HCT116 (cell line): ENCODE results near the gene RBBP9. TPM values are rescaled to one million over a fixed set of nuclear protein-coding genes. Genes with fewer than 3 reads are reported as not detected.

Experiments used
- ATAC-seq: fragments of 200-7000 bp; cut with Tn5 transposase; 2 replicates; pipeline ENCODE4 v1.9.1; 2020; ENCODE audit warnings: mild to moderate bottlenecking, moderate library complexity
- BruUV-seq: library from RNA; stranded (reverse); fragments of 400-500 nt; replicated peaks from 2 replicates; lab custom pipeline; 2021; lab: Mats Ljungman, UMichigan
- CTCF ChIA-PET: fragments of 300-600 bp; sonication (Branson Sonifier 250); formaldehyde crosslinking; loops from one replicate; lab custom pipeline; 2021; ENCODE audit warnings: antibody characterized with exemption; lab: Charles Lee
- POLR2A ChIA-PET: fragments of 300-600, 350-600 bp; sonication (Branson Sonifier 250); formaldehyde crosslinking; loops from one replicate; lab custom pipeline; 2021; ENCODE audit warnings: antibody characterized with exemption; lab: Charles Lee
- RAD21 ChIA-PET, 2 experiments: fragments of 300-600 bp; sonication (Branson Sonifier 250); formaldehyde crosslinking; loops; one replicate each; lab custom pipeline; 2023; ENCODE audit warnings: low total read pairs in 2 of 2; ENCODE audit not compliant: uncharacterized antibody in 2 of 2, unreplicated experiment in 2 of 2, low non-redundant PET in 1 of 2; lab: Charles Lee
- DNase-seq: peaks from one replicate; pipeline ENCODE4 v3.0.0-alpha.2; 2010; ENCODE audit warnings: low read depth, low spot score
- H2AFZ ChIP-seq: fragments of 200-600 bp; shearing (Covaris generic), sonication (generic); 2 replicates; pipeline ENCODE4 v1.6.1; 2017; ENCODE audit warnings: low read depth, mixed run types, mixed read lengths, antibody characterized with exemption, low read length; ENCODE audit not compliant: poor library complexity, severe bottlenecking
- H3K27ac ChIP-seq: 2 replicates; pipeline ENCODE4 v1.5.1; 2012; ENCODE audit warnings: low read depth, low read length
- H3K27me3 ChIP-seq: fragments of 200-600 bp; sonication (generic); 2 replicates; pipeline ENCODE4 v1.6.1; 2016; ENCODE audit warnings: mixed run types, low read length, mixed read lengths; ENCODE audit not compliant: insufficient read depth
- H3K36me3 ChIP-seq, 2 experiments: fragments of 200-500 bp in 1 of 2; fragments of 200-600 bp in 1 of 2; sonication (Bioruptor generic) in 1 of 2; sonication (generic) in 1 of 2; 2 replicates each; pipeline versions ENCODE4 v1.5.1 to v1.6.1; 2014 to 2016; ENCODE audit warnings: low read length in 2 of 2, inconsistent platforms in 1 of 2, mixed read lengths in 1 of 2, mixed run types in 1 of 2; ENCODE audit not compliant: insufficient read depth in 2 of 2, control insufficient read depth in 1 of 2
- H3K4me1 ChIP-seq, 2 experiments: fragments of 200-600 bp in 1 of 2; sonication (generic) in 1 of 2; 2 replicates each; pipeline versions ENCODE4 v1.5.1 to v1.6.1; 2012 to 2017; ENCODE audit warnings: low read length in 2 of 2, inconsistent platforms in 1 of 2, mild to moderate bottlenecking in 1 of 2, mixed read lengths in 1 of 2, mixed run types in 1 of 2, moderate library complexity in 1 of 2; ENCODE audit not compliant: insufficient read depth in 2 of 2, control insufficient read depth in 1 of 2
- H3K4me2 ChIP-seq: fragments of 200-600 bp; sonication (generic); 2 replicates; pipeline ENCODE4 v1.6.1; 2017; ENCODE audit warnings: mixed run types, low read length, mixed read lengths
- H3K4me3 ChIP-seq, 2 experiments: fragments of 200-600 bp in 1 of 2; sonication (generic) in 1 of 2; replicated peaks in 1 of 2; 2 replicates each; pipeline ENCODE4 v1.5.1; 2011 to 2016; ENCODE audit warnings: low read length in 2 of 2, control low read depth in 1 of 2, low read depth in 1 of 2, mild to moderate bottlenecking in 1 of 2, mixed read lengths in 1 of 2, mixed run types in 1 of 2
- H3K79me2 ChIP-seq: fragments of 200-600 bp; sonication (generic); 2 replicates; pipeline ENCODE4 v1.6.1; 2017; ENCODE audit warnings: mild to moderate bottlenecking, mixed run types, low read length, moderate library complexity, mixed read lengths; ENCODE audit not compliant: insufficient read depth
- H3K9ac ChIP-seq: fragments of 200-600 bp; sonication (generic); 2 replicates; pipeline ENCODE4 v1.6.1; 2016; ENCODE audit warnings: low read length, mixed read lengths
- H3K9me2 ChIP-seq: fragments of 200-600 bp; sonication (generic), shearing (Covaris generic); 2 replicates; pipeline ENCODE4 v1.6.1; 2017; ENCODE audit warnings: mixed run types, mild to moderate bottlenecking, moderate library complexity; ENCODE audit not compliant: insufficient read depth
- H3K9me3 ChIP-seq, 2 experiments: fragments of 200-500 bp in 1 of 2; fragments of 200-600 bp in 1 of 2; sonication (Bioruptor generic) in 1 of 2; sonication (generic) in 1 of 2; 2 replicates each; pipeline ENCODE4 v1.6.1; 2014 to 2017; ENCODE audit warnings: low read length in 2 of 2, mixed read lengths in 2 of 2, inconsistent platforms in 1 of 2, low read depth in 1 of 2, mild to moderate bottlenecking in 1 of 2, mixed run types in 1 of 2, moderate library complexity in 1 of 2; ENCODE audit not compliant: control insufficient read depth in 1 of 2, insufficient read depth in 1 of 2
- H4K20me1 ChIP-seq: fragments of 200-600 bp; sonication (generic), shearing (Covaris generic); 2 replicates; pipeline ENCODE4 v1.6.1; 2017; ENCODE audit warnings: mixed run types, mild to moderate bottlenecking, moderate library complexity; ENCODE audit not compliant: insufficient read depth
- ATF3 ChIP-seq: IDR thresholded peaks from 2 replicates; pipeline ENCODE4 v1.6.1; 2012
- CEBPB ChIP-seq: IDR thresholded peaks from 2 replicates; pipeline ENCODE4 v1.6.1; 2012; ENCODE audit warnings: low read depth
- ELF1 ChIP-seq: IDR thresholded peaks from 2 replicates; pipeline ENCODE4 v1.6.1; 2012; ENCODE audit warnings: low read depth, borderline replicate concordance
- EZH2 ChIP-seq: fragments of 200-600 bp; sonication (generic); IDR thresholded peaks from 2 replicates; pipeline ENCODE4 v1.6.1; 2017; ENCODE audit warnings: antibody characterized with exemption, mixed run types
- EZH2phosphoT487 ChIP-seq: fragments of 200-600 bp; IDR thresholded peaks from 2 replicates; pipeline ENCODE4 v1.6.1; 2018; ENCODE audit warnings: antibody characterized with exemption, borderline replicate concordance
- FOSL1 ChIP-seq: IDR thresholded peaks from 2 replicates; pipeline ENCODE4 v1.6.1; 2012; ENCODE audit warnings: low read depth
- JUND ChIP-seq: IDR thresholded peaks from 2 replicates; pipeline ENCODE4 v1.6.1; 2012
- MAX ChIP-seq: IDR thresholded peaks from 2 replicates; pipeline ENCODE4 v1.6.1; 2012
- POLR2AphosphoS5 ChIP-seq: IDR thresholded peaks from 2 replicates; pipeline ENCODE4 v1.6.1; 2011; ENCODE audit warnings: mild to moderate bottlenecking, low read depth, low read length, moderate library complexity
- SIN3A ChIP-seq: IDR thresholded peaks from 2 replicates; pipeline ENCODE4 v1.6.1; 2012; ENCODE audit warnings: low read depth
- SP1 ChIP-seq: IDR thresholded peaks from 2 replicates; pipeline ENCODE4 v1.6.1; 2012; ENCODE audit warnings: low read depth
- SRF ChIP-seq: IDR thresholded peaks from 2 replicates; pipeline ENCODE4 v1.6.1; 2012; ENCODE audit warnings: low read depth
- TCF7L2 ChIP-seq: IDR thresholded peaks from 2 replicates; pipeline ENCODE4 v1.7.0; 2011; ENCODE audit warnings: borderline replicate concordance, inconsistent platforms; ENCODE audit not compliant: insufficient read depth, insufficient read length; ENCODE audit errors: extremely low read depth
- YY1 ChIP-seq: IDR thresholded peaks from 2 replicates; pipeline ENCODE4 v1.6.1; 2011; ENCODE audit warnings: low read length, low read depth, moderate library complexity, mild to moderate bottlenecking; ENCODE audit not compliant: insufficient replicate concordance; ENCODE audit errors: extremely low read depth
- ZBTB33 ChIP-seq: IDR thresholded peaks from 2 replicates; pipeline ENCODE4 v1.6.1; 2011; ENCODE audit warnings: mild to moderate bottlenecking, low read length, moderate library complexity; ENCODE audit not compliant: insufficient replicate concordance; ENCODE audit errors: extremely low read depth
- ZFX ChIP-seq: fragments of 450-650 bp; IDR thresholded peaks from 2 replicates; pipeline ENCODE4 v1.6.1; 2017
- ZNF274 ChIP-seq: fragments of 200-500 bp; sonication (Bioruptor generic); IDR thresholded peaks from 2 replicates; pipeline ENCODE4 v1.6.1; 2014; ENCODE audit warnings: mild to moderate bottlenecking, low read depth, low read length, inconsistent platforms
- intact Hi-C: fragments of 100-400 bp; cut with micrococcal nuclease; formaldehyde crosslinking; loops from 2 replicates; pipeline ENCODE4 v1.10.0; 2022
- total RNA-seq: library from RNA; stranded (reverse); gene quantifications from one replicate; pipeline ENCODE4 v1.2.1, GENCODE V29; 2021; ENCODE audit not compliant: unreplicated experiment

The RBBP9 gene
- total RNA-seq, 1 experiment from 2014 or later: 10.3 TPM

GRCh38 chr20:18514127-18514526 is 17.1 kb upstream of the RBBP9 start:
- no peak for TF ChIP-seq ZFX
- TF ChIP-seq SIN3A: no peak
- no peak for TF ChIP-seq ZBTB33
- TF ChIP-seq SRF: no peak
- no peak for TF ChIP-seq CEBPB
- no peak for TF ChIP-seq ATF3
- no peak for TF ChIP-seq ZNF274
- no peak for TF ChIP-seq ELF1
- no peak for TF ChIP-seq POLR2AphosphoS5
- TF ChIP-seq EZH2: no peak
- TF ChIP-seq EZH2phosphoT487: no peak
- no peak for TF ChIP-seq YY1
- no peak for TF ChIP-seq JUND
- TF ChIP-seq MAX: no peak
- no peak for TF ChIP-seq TCF7L2
- TF ChIP-seq FOSL1: no peak
- no peak for TF ChIP-seq SP1
- peaks cover 40% of the 10 kb centered on the region for H3K79me2 ChIP-seq
- DNase-seq: no peak
- no peaks in the 10 kb centered on the region for H3K9me2 ChIP-seq
- ChIA-PET POLR2A (no interaction called here), CTCF (no interaction called here), RAD21 (no interaction called here)
- no peaks in the 10 kb centered on the region for H3K27me3 ChIP-seq
- H3K9ac ChIP-seq: no peak overlapping the region
- H3K27ac ChIP-seq: no peak overlapping the region
- H4K20me1 ChIP-seq: no peaks in the 10 kb centered on the region
- H3K4me1 ChIP-seq: peaks cover 0 to under 1% of the 10 kb centered on the region in 2 experiments; a peak in 1 of 4 replicates
- H2AFZ ChIP-seq: no peak overlapping the region
- no peaks in the 10 kb centered on the region for H3K9me3 ChIP-seq
- intact Hi-C loops: no loop called here
- no peak overlapping the region for H3K4me2 ChIP-seq
- no TSS peak for BruUV-seq
- no peak for ATAC-seq
- peaks cover 25 to 43% of the 10 kb centered on the region in 2 experiments for H3K36me3 ChIP-seq
- H3K4me3 ChIP-seq: no peak overlapping the region
